HepG2 (cell line): ENCODE measurements around the gene NFE2L2. TPM values are rescaled to one million over a fixed set of nuclear protein-coding genes. Genes with fewer than 3 reads are reported as not detected.

ENCODE experiments used
- ELF4 ChIP-seq: sonication (generic); formaldehyde crosslinking; IDR thresholded peaks from 2 replicates; pipeline ENCODE4 v1.5.0; 2020; ENCODE audit warnings: missing genetic modification reagents, mild to moderate bottlenecking, moderate library complexity, borderline replicate concordance
- HIC2 ChIP-seq: sonication (generic); formaldehyde crosslinking; IDR thresholded peaks from 2 replicates; pipeline ENCODE4 v1.9.0; 2022; ENCODE audit warnings: low read depth, missing genetic modification reagents
- KAT2B ChIP-seq: fragments of 150-350 bp; IDR thresholded peaks from 2 replicates; pipeline ENCODE4 v1.6.1; 2014; ENCODE audit warnings: low read depth, low read length, borderline replicate concordance
- KDM2A ChIP-seq: sonication (generic); formaldehyde crosslinking; IDR thresholded peaks from 2 replicates; pipeline ENCODE4 v1.4.0; 2020; ENCODE audit warnings: low read depth, missing genetic modification reagents, borderline replicate concordance
- KMT2A ChIP-seq: sonication (generic); formaldehyde crosslinking; IDR thresholded peaks from 2 replicates; pipeline ENCODE4 v1.4.0; 2020; ENCODE audit warnings: missing genetic modification reagents
- MTF2 ChIP-seq: sonication (generic); formaldehyde crosslinking; IDR thresholded peaks from 2 replicates; pipeline ENCODE4 v1.5.0; 2020; ENCODE audit warnings: missing genetic modification reagents, borderline replicate concordance
- MYPOP ChIP-seq: sonication (generic); formaldehyde crosslinking; IDR thresholded peaks from 2 replicates; pipeline ENCODE4 v1.8.1; 2023; ENCODE audit warnings: mild to moderate bottlenecking, moderate library complexity, missing genetic modification reagents
- NCOA5 ChIP-seq: sonication (generic); formaldehyde crosslinking; IDR thresholded peaks from 2 replicates; pipeline ENCODE4 v1.4.0; 2020; ENCODE audit warnings: missing genetic modification reagents
- NR2F1 ChIP-seq, 2 experiments: fragments of 450-650 bp in 1 of 2; formaldehyde crosslinking in 1 of 2; IDR thresholded peaks; 2 replicates each; pipeline versions ENCODE4 v1.5.0 to v1.6.1; 2016 to 2020; ENCODE audit warnings: mild to moderate bottlenecking in 1 of 2, missing compliant biosample characterization in 1 of 2, missing genetic modification reagents in 1 of 2, moderate library complexity in 1 of 2
- POLR2G ChIP-seq: fragments of 200-400 bp; formaldehyde crosslinking; IDR thresholded peaks from 2 replicates; pipeline ENCODE4 v1.6.1; 2018; ENCODE audit warnings: mild to moderate bottlenecking, low read depth, low read length, moderate library complexity
- SIN3B ChIP-seq: fragments of 150-350 bp; IDR thresholded peaks from 2 replicates; pipeline ENCODE4 v1.6.1; 2014; ENCODE audit warnings: low read length
- TERF1 ChIP-seq: sonication (generic); formaldehyde crosslinking; IDR thresholded peaks from 2 replicates; pipeline ENCODE4 v1.8.0; 2022; ENCODE audit warnings: mild to moderate bottlenecking, missing genetic modification reagents, moderate library complexity
- THAP7 ChIP-seq: sonication (generic); formaldehyde crosslinking; IDR thresholded peaks from 2 replicates; pipeline ENCODE4 v1.8.1; 2023; ENCODE audit warnings: mild to moderate bottlenecking, missing genetic modification reagents
- YEATS2 ChIP-seq: sonication (generic); formaldehyde crosslinking; IDR thresholded peaks from 2 replicates; pipeline ENCODE4 v1.4.0; 2020; ENCODE audit warnings: missing genetic modification reagents, borderline replicate concordance
- ZBTB14 ChIP-seq: sonication (generic); formaldehyde crosslinking; IDR thresholded peaks from 2 replicates; pipeline ENCODE4 v1.4.0; 2020; ENCODE audit warnings: missing genetic modification reagents
- ZBTB26 ChIP-seq: IDR thresholded peaks from 2 replicates; pipeline ENCODE4 v1.6.1; 2016; ENCODE audit warnings: missing compliant biosample characterization, missing genetic modification reagents, borderline replicate concordance
- ZBTB42 ChIP-seq: sonication (generic); formaldehyde crosslinking; IDR thresholded peaks from 2 replicates; pipeline ENCODE4 v1.5.0; 2020; ENCODE audit warnings: mild to moderate bottlenecking, missing genetic modification reagents
- ZNF253 ChIP-seq: sonication (generic); formaldehyde crosslinking; IDR thresholded peaks from 2 replicates; pipeline ENCODE4 v1.8.0; 2022; ENCODE audit warnings: mild to moderate bottlenecking, missing genetic modification reagents, borderline replicate concordance
- ZNF296 ChIP-seq: sonication (generic); formaldehyde crosslinking; conservative IDR thresholded peaks from 2 replicates; pipeline ENCODE4 v1.5.0; 2020; ENCODE audit warnings: mild to moderate bottlenecking, missing genetic modification reagents
- ZNF383 ChIP-seq: sonication (generic); formaldehyde crosslinking; IDR thresholded peaks from 2 replicates; pipeline ENCODE4 v1.4.0; 2020; ENCODE audit warnings: missing genetic modification reagents, mild to moderate bottlenecking, borderline replicate concordance
- ZNF891 ChIP-seq: sonication (generic); formaldehyde crosslinking; IDR thresholded peaks from 2 replicates; pipeline ENCODE4 v1.5.0; 2020; ENCODE audit warnings: mild to moderate bottlenecking, missing genetic modification reagents
- polyA plus RNA-seq, 8 experiments: library from polyadenylated mRNA; depleted of rRNA in 3 of 8; stranded (reverse) in 7 of 8; unstranded in 1 of 8; fragments of >200 nt; fragmentation: Illumina TruSeq in 4 of 8; extraction: Trizol in 4 of 8; gene quantifications; 2 replicates each; pipeline versions ENCODE4 v1.2.1 to v1.2.3, GENCODE V29; 2011 to 2016; ENCODE audit warnings: low read depth in 4 of 8, missing spikeins in 1 of 8, mixed read lengths in 1 of 8; ENCODE audit not compliant: insufficient read depth in 1 of 8
- total RNA-seq, 5 experiments: library from RNA; depleted of rRNA; stranded (reverse); fragments of >200 nt; fragmentation: Illumina TruSeq; extraction: Trizol; gene quantifications; 2 replicates each; pipeline ENCODE4 v1.2.3, GENCODE V29; 2016; ENCODE audit warnings: low read depth in 1 of 5

NFE2L2 gene
- total and polyA plus RNA-seq, 2 of the 13 experiments (the other 11 are each of a cell fraction or from before 2014, with no cell fraction given), result 84.6 to 215 TPM

GRCh38 chr2:177264693-177265587, at the start of gene NFE2L2 (continued):
- TF ChIP-seq KMT2A (CRISPR knock-in tag) (peak; percentile 69; the same call in 1 of the 2 replicates), NR2F1 (CRISPR knock-in tag; IDR thresholded peaks at IDR 0.05) (peak in 1 of 2 experiments; percentile 71; a peak in 3 of 4 replicates), NCOA5 (no peak), ZBTB26 (CRISPR knock-in tag) (peak; percentile 15; the same call in 1 of the 2 replicates), HIC2 (CRISPR knock-in tag) (peak; percentile 99), KDM2A (CRISPR knock-in tag) (peak; percentile 53; the same call in 1 of the 2 replicates), SIN3B (no peak; the same call in 1 of the 2 replicates), ZNF296 (no peak), ZBTB42 (CRISPR knock-in tag) (peak; percentile 71; the same call in 1 of the 2 replicates), KAT2B (no peak), ZBTB14 (peak; percentile 41), MTF2 (no peak), ZNF383 (CRISPR knock-in tag) (no peak), THAP7 (peak; percentile 51; the same call in 1 of the 2 replicates), MYPOP (peak; percentile 96), POLR2G (peak; percentile 93), ZNF253 (CRISPR knock-in tag) (no peak), TERF1 (CRISPR knock-in tag) (no peak), ELF4 (CRISPR knock-in tag) (no peak), YEATS2 (CRISPR knock-in tag) (peak; percentile 43), ZNF891 (CRISPR knock-in tag) (peak; percentile 87)
